Rectal smooth muscle tissue (tissue), 1 donor: Measurements from ENCODE around the gene MTHFR.

ENCODE experiments used
- H3K27ac ChIP-seq: one replicate; pipeline ENCODE4 v1.7.0; 2013; ENCODE audit warnings: low read depth, low read length, inconsistent platforms
- H3K27me3 ChIP-seq: one replicate; pipeline ENCODE4 v1.7.0; 2013; ENCODE audit warnings: low read length; ENCODE audit not compliant: control insufficient read depth, insufficient read depth
- H3K36me3 ChIP-seq: one replicate; pipeline ENCODE4 v1.7.0; 2013; ENCODE audit warnings: low read length; ENCODE audit not compliant: control insufficient read depth, insufficient read depth
- H3K4me1 ChIP-seq: one replicate; pipeline ENCODE4 v1.7.0; 2013; ENCODE audit warnings: low read length; ENCODE audit not compliant: control insufficient read depth, insufficient read depth
- H3K4me3 ChIP-seq: one replicate; pipeline ENCODE4 v1.7.0; 2013; ENCODE audit warnings: low read length
- H3K9ac ChIP-seq: one replicate; pipeline ENCODE4 v1.7.0; 2013; ENCODE audit warnings: low read length

MTHFR gene

DNA sequence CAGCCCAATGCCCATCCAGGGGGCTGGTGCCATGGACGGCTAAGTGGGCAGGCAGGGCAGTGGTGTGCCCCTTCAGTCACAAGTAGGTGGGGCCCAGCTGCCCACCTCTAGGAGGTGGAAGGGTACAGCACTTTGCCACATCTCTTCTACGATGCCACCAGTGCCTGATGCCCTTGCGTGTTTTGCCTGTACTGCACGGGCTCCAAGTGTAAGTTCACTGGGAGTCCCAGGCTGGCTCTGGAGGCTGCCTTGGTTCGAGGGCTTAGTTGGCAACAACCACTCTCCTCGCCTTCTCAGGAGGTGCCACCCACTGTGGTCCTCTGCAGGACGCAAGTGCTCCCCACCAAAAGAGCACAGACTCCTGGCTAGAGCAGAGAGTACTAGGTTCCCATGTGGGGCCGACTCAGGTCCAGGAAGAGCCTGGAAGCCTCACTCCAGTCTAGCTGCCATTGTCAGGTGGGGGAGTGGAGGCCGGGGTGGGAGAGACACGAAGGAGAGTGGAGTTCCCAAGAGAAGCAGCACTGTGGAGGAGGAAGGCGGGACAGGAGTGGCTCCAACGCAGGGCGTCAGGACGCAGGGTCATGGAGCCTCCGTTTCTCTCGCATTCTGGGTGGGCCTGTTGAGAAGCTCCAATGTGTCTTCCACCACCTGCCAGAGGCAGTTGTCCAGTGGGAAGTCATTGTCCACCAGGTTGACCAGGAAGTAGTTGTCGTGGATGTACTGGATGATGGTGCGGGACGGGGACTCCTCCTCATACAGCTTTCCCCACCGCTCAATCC is 15.5 kb downstream of the MTHFR start:
- no peak overlapping the region for H3K9ac ChIP-seq
- H3K36me3 ChIP-seq: peaks cover 12% of the 10 kb centered on the region

GRCh38 chr1:11789126-11790067 is 16.4 kb downstream of the MTHFR start:
- peak overlapping the region; percentile 78 for H3K27ac ChIP-seq
- peaks cover 4% of the 10 kb centered on the region for H3K36me3 ChIP-seq
- H3K4me3 ChIP-seq: no peak overlapping the region
- H3K4me1 ChIP-seq: peaks cover 27% of the 10 kb centered on the region
- H3K9ac ChIP-seq: no peak overlapping the region
- no peaks in the 10 kb centered on the region for H3K27me3 ChIP-seq

More for the DNA sequence above, 15.5 kb downstream of the MTHFR start:
- Histone ChIP-seq H3K4me1 (peaks cover 27% of the 10 kb centered on the region), H3K4me3 (no peak overlapping the region), H3K27me3 (no peaks in the 10 kb centered on the region), H3K27ac (peak overlapping the region; percentile 78)

GRCh38 chr1:11788549-11789053 is 17.2 kb downstream of the MTHFR start:
- Histone ChIP-seq H3K4me3 (no peak overlapping the region), H3K4me1 (peaks cover 27% of the 10 kb centered on the region), H3K36me3 (no peaks in the 10 kb centered on the region)

GRCh38 chr1:11787804-11788436 is 17.8 kb downstream of the MTHFR start:
- no peak overlapping the region for H3K4me3 ChIP-seq
- no peaks in the 10 kb centered on the region for H3K36me3 ChIP-seq
- H3K27me3 ChIP-seq: no peaks in the 10 kb centered on the region
- peak overlapping the region; percentile 60 for H3K27ac ChIP-seq
- no peak overlapping the region for H3K9ac ChIP-seq
- H3K4me1 ChIP-seq: peaks cover 27% of the 10 kb centered on the region

More at GRCh38 chr1:11788549-11789053, 17.2 kb downstream of the MTHFR start:
- H3K27ac ChIP-seq: peak overlapping the region; percentile 60
- H3K27me3 ChIP-seq: no peaks in the 10 kb centered on the region
- H3K9ac ChIP-seq: no peak overlapping the region

GRCh38 chr1:11787251-11787803 is 18.4 kb downstream of the MTHFR start:
- Histone ChIP-seq H3K36me3 (no peaks in the 10 kb centered on the region), H3K4me3 (no peak overlapping the region), H3K27ac (peak overlapping the region; percentile 60), H3K4me1 (peaks cover 27% of the 10 kb centered on the region), H3K9ac (no peak overlapping the region), H3K27me3 (no peaks in the 10 kb centered on the region)

DNA sequence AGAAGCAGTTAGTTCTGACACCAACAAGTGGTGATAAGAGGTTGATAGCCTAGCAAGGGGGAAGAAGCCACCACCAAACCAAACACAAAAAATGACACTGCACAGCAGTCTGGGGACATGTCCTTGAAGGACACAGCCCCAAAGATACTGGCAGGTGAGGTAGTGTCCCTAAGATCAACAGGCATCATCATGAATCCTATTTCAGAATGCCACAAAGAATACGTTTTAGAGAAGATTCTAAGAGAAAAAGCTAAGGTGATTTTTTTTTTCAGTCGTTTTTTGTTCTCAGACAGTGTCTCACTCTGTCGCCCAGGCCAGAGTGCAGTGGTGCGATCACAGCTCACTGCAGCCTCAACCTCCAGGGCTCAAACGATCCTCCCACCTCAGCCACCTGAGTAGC is 19.6 kb downstream of the MTHFR start:
- Histone ChIP-seq H3K36me3 (no peaks in the 10 kb centered on the region), H3K27me3 (no peaks in the 10 kb centered on the region), H3K4me1 (peaks cover 22% of the 10 kb centered on the region), H3K4me3 (no peak overlapping the region), H3K9ac (no peak overlapping the region), H3K27ac (no peak overlapping the region)

GRCh38 chr1:11784993-11785769 is 20.6 kb downstream of the MTHFR start:
- no peak overlapping the region for H3K9ac ChIP-seq
- peak overlapping the region; percentile 30 for H3K4me3 ChIP-seq
- H3K27me3 ChIP-seq: no peaks in the 10 kb centered on the region
- no peak overlapping the region for H3K27ac ChIP-seq
- peaks cover 15% of the 10 kb centered on the region for H3K4me1 ChIP-seq
- no peaks in the 10 kb centered on the region for H3K36me3 ChIP-seq

DNA sequence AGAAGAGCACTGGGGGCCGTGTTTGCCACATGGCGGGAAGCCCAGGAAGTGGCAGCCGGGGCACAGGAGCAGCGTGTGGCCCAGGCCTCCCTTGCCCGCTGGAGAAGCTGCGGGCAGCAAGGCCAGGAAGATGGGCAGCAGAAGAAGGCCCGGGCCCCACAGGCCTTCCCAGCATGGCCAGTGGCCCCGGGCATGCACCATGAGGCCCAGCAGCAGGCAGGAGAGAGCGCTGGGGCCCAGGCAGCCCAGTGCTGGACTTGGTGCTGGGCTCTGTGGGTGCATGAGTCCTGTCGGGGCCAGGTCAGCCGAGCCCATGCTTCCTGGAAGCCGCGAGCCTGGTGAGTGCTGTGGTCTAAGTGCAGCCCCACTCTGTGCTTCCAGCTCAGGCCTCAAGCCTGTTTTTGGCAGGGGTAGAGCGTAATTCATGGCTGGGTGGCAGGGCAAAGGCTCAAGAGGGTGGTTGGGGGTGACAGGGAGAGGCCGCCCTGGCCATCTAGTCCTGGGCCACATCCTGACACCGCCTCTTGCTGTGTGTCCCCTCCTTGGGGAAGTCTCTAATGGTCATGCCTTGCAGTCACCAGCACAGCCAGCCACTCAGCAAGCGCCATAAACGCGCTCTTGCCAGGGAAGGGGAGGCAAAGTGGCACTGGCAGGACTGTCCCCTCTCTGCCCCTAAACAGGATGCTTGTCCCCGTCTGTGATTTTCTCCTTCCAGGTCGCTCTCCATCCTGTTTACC is 21.3 kb downstream of the MTHFR start:
- no peak overlapping the region for H3K27ac ChIP-seq
- no peaks in the 10 kb centered on the region for H3K27me3 ChIP-seq
- H3K4me3 ChIP-seq: peak overlapping the region; percentile 30
- H3K9ac ChIP-seq: no peak overlapping the region
- H3K36me3 ChIP-seq: no peaks in the 10 kb centered on the region
- H3K4me1 ChIP-seq: peaks cover 12% of the 10 kb centered on the region

- Histone ChIP-seq H3K4me1 (peaks cover 12% of the 10 kb centered on the region), H3K9ac (no peak overlapping the region), H3K27me3 (no peaks in the 10 kb centered on the region), H3K27ac (no peak overlapping the region), H3K36me3 (no peaks in the 10 kb centered on the region), H3K4me3 (no peak overlapping the region)
Measured at GRCh38 chr1:11783556-11783955, 22.2 kb downstream of the MTHFR start.

GRCh38 chr1:11782127-11782708 is 23.5 kb downstream of the MTHFR start:
- H3K4me3 ChIP-seq: no peak overlapping the region
- H3K4me1 ChIP-seq: peaks cover 4% of the 10 kb centered on the region
- no peaks in the 10 kb centered on the region for H3K27me3 ChIP-seq
- H3K9ac ChIP-seq: no peak overlapping the region
- no peaks in the 10 kb centered on the region for H3K36me3 ChIP-seq
- H3K27ac ChIP-seq: no peak overlapping the region

- H3K27ac ChIP-seq: no peak overlapping the region
- no peak overlapping the region for H3K9ac ChIP-seq
- H3K4me1 ChIP-seq: no peaks in the 10 kb centered on the region
- no peaks in the 10 kb centered on the region for H3K36me3 ChIP-seq
- H3K4me3 ChIP-seq: no peak overlapping the region
- no peaks in the 10 kb centered on the region for H3K27me3 ChIP-seq
Measured at GRCh38 chr1:11781297-11781696, 24.5 kb downstream of the MTHFR start.
